ENCODE data around the gene MAGEA11. TPM values are rescaled to one million over a fixed set of nuclear protein-coding genes. Genes with fewer than 3 reads are reported as not detected.

Gene MAGEA11
- total RNA-seq, 2 donors from 2014 or later: not detected

Other genes starting within 250 kb of the MAGEA11 start
- gene IDS, start 206.8 kb upstream of the MAGEA11 start, total RNA-seq: 100 to 1,000 TPM in 1 of 2 donors, 10 to 100 TPM in 1; 88.2 to 102 TPM
- 10 to 100 TPM; 15.8 to 18.1 TPM for gene EOLA1, start 171.0 kb upstream of the MAGEA11 start, total RNA-seq
- gene HSFX3, start 162.1 kb upstream of the MAGEA11 start, total RNA-seq: not detected
- not detected for gene MAGEA9B, start 124.6 kb upstream of the MAGEA11 start, total RNA-seq
- under 1 TPM in 1 of 2 donors, not detected in 1; 0.48 TPM for gene HSFX2, start 116.7 kb upstream of the MAGEA11 start, total RNA-seq
- 10 to 100 TPM; 20.8 to 22.1 TPM for gene TMEM185A, start 80.3 kb upstream of the MAGEA11 start, total RNA-seq
- 1 to 10 TPM; 1.0 to 1.4 TPM for gene HSFX1, start 62.0 kb downstream of the MAGEA11 start, total RNA-seq
- not detected for gene MAGEA9, start 69.9 kb downstream of the MAGEA11 start, total RNA-seq
- not detected for gene MAGEA8, start 169.1 kb downstream of the MAGEA11 start, total RNA-seq
- gene HSFX4, start 217.5 kb downstream of the MAGEA11 start, total RNA-seq: not detected
- gene EOLA2, start 226.4 kb downstream of the MAGEA11 start, total RNA-seq: 10 to 100 TPM; 21.5 to 23.0 TPM